Measurements from ENCODE around the gene TMPRSS2.

TMPRSS2 gene

GRCh38 chr21:41480086-41480690, 27.8 kb downstream of the TMPRSS2 start:
- no peak for DNase-seq

GRCh38 chr21:41479686-41480085, 28.3 kb downstream of the TMPRSS2 start:
- no peak for DNase-seq

- no peak for DNase-seq
Measured at GRCh38 chr21:41478319-41479177, 29.4 kb downstream of the TMPRSS2 start.

- no peak for DNase-seq
Measured at GRCh38 chr21:41477641-41478318, 30.2 kb downstream of the TMPRSS2 start.

GRCh38 chr21:41475714-41476420, 32.1 kb downstream of the TMPRSS2 start:
- no peak for DNase-seq

- DNase-seq, result no peak
Measured at GRCh38 chr21:41472753-41473548, 35.0 kb downstream of the TMPRSS2 start.

GRCh38 chr21:41470054-41470453, 37.9 kb downstream of the TMPRSS2 start:
- DNase-seq, result no peak

GRCh38 chr21:41466024-41466820, 41.7 kb downstream of the TMPRSS2 start:
- DNase-seq, result no peak

GRCh38 chr21:41465176-41465781, 42.7 kb downstream of the TMPRSS2 start:
- no peak for DNase-seq

GRCh38 chr21:41460578-41461527, 47.1 kb downstream of the TMPRSS2 start:
- peak; percentile 61 for DNase-seq

- no peak for DNase-seq
Measured at GRCh38 chr21:41459884-41460534, 47.9 kb downstream of the TMPRSS2 start.

GRCh38 chr21:41458559-41458958, 49.4 kb downstream of the TMPRSS2 start:
- no peak for DNase-seq

GRCh38 chr21:41458121-41458520, 49.8 kb downstream of the TMPRSS2 start:
- peak; percentile 21 for DNase-seq

- DNase-seq, result no peak
Measured at GRCh38 chr21:41453761-41454160, 54.2 kb downstream of the TMPRSS2 start.

GRCh38 chr21:41453198-41453597, 54.8 kb downstream of the TMPRSS2 start:
- no peak for DNase-seq

GRCh38 chr21:41451753-41452676, 55.9 kb downstream of the TMPRSS2 start:
- no peak for DNase-seq

- no peak for DNase-seq
Measured at GRCh38 chr21:41449613-41450012, 58.3 kb downstream of the TMPRSS2 start.

GRCh38 chr21:41447356-41447755, 60.6 kb downstream of the TMPRSS2 start:
- DNase-seq, result no peak

Data from fibroblast of skin of back (primary cell).